T-helper 1 cell treated with Interleukin-12 subunit alpha and Interleukin-12 subunit beta and Interleukin-4 antibody, amounts not matched to agents 30 μg/mL and 1 μg/mL, for 36 hours (primary cell): ENCODE data around the gene ARHGEF11.

Experiments used
- H3K27ac Mint-ChIP-seq: one replicate; pipeline ENCODE4 v1.8.0; 2021; ENCODE audit warnings: mild to moderate bottlenecking, mixed read lengths
- H3K27me3 Mint-ChIP-seq: one replicate; pipeline ENCODE4 v1.8.0; 2021; ENCODE audit warnings: low read depth, mixed read lengths
- H3K36me3 Mint-ChIP-seq: one replicate; pipeline ENCODE4 v1.8.0; 2021; ENCODE audit warnings: low read depth, mixed read lengths
- H3K4me1 Mint-ChIP-seq: one replicate; pipeline ENCODE4 v1.8.0; 2021; ENCODE audit warnings: low read depth, mixed read lengths
- H3K4me3 Mint-ChIP-seq: one replicate; pipeline ENCODE4 v1.8.0; 2021; ENCODE audit warnings: mild to moderate bottlenecking, moderate library complexity, mixed read lengths
- H3K9me3 Mint-ChIP-seq: one replicate; pipeline ENCODE4 v1.8.0; 2021; ENCODE audit warnings: mixed read lengths

ARHGEF11 gene

DNA sequence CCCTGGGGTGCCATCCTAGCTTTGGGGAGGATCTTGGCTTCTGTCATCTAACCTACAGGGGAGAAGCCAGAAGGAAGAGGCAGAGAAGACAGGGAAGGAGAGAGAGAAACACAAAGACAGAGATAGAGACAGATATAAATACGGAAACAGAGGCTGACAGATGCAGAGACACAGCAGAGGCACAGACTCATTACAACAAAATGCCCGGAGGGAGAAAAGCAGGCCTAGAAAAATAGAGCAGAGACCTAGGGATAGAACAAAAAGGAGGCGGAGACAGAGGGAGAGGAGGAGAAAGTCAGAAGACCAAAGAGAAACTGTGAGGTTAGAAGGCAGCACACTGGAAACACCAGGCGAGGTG is 150.1 kb downstream of the ARHGEF11 start:
- Mint-ChIP-seq H3K27ac (no peak overlapping the region), H3K9me3 (no peaks in the 10 kb centered on the region), H3K4me1 (peaks cover 11% of the 10 kb centered on the region), H3K27me3 (peaks cover 53% of the 10 kb centered on the region), H3K36me3 (no peaks in the 10 kb centered on the region), H3K4me3 (no peak overlapping the region)

DNA sequence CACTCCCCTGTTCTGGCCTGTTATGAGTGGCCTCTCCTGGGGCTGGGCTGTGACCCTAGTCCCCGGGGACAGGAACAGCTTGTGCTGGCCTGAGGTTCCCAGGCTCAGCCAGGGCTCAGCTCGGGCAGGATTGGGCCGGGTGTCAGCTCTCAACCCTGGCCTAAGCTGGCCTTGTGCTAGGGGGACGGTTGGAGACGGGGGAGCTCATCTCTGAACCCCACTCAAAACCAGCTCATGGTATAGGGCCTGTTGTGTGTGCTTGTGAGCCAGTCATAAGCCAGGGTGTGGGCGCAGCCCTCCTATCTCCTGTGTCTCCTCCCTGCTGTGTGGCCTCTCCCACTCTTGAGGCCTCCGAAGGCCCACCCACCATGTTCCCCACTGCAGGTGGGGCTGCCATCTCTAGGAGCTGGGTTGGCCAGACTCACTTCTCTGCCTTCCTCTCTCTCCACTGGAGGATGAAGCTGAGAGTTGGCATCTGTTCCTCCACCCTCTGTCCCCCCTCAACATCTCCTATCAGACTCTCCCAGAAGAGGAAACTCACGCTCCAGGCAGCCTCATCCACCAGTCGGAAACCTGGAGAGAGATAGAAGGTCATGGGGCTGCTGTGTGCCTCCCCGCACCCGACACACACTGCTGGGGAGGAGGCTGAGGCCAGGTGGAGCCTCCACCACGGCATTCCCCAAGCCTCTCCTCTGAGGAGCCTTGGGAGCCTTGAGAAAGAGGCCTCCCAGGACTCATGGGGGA is 150.7 kb downstream of the ARHGEF11 start:
- H3K9me3 Mint-ChIP-seq = no peaks in the 10 kb centered on the region
- no peaks in the 10 kb centered on the region for H3K36me3 Mint-ChIP-seq
- peaks cover 58% of the 10 kb centered on the region for H3K27me3 Mint-ChIP-seq
- H3K4me3 Mint-ChIP-seq = no peak overlapping the region
- peaks cover 14% of the 10 kb centered on the region for H3K4me1 Mint-ChIP-seq
- H3K27ac Mint-ChIP-seq = no peak overlapping the region

DNA sequence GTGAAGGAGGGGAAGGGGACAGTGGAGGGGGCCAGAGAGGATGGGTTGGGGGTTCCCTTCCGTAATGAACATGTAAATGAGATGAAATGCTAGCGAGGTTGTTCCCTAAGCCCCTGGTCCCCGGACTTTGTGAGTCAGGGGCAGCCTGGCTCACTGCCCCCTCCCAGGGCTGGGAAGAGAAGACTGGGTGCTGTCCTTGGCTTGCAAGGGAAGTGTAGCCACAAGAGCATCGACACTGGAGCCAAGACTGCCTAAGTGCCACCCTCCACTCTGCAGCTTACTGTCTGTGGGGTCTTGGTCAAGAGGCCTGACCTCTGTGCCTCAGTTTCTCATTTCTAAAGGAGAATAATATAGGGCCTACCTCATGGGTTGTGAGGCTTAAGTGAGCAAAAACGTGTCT is 151.5 kb downstream of the ARHGEF11 start:
- H3K27ac Mint-ChIP-seq = no peak overlapping the region
- H3K9me3 Mint-ChIP-seq = no peaks in the 10 kb centered on the region
- H3K4me1 Mint-ChIP-seq = peaks cover 14% of the 10 kb centered on the region
- no peaks in the 10 kb centered on the region for H3K36me3 Mint-ChIP-seq
- peaks cover 60% of the 10 kb centered on the region for H3K27me3 Mint-ChIP-seq
- H3K4me3 Mint-ChIP-seq = no peak overlapping the region

DNA sequence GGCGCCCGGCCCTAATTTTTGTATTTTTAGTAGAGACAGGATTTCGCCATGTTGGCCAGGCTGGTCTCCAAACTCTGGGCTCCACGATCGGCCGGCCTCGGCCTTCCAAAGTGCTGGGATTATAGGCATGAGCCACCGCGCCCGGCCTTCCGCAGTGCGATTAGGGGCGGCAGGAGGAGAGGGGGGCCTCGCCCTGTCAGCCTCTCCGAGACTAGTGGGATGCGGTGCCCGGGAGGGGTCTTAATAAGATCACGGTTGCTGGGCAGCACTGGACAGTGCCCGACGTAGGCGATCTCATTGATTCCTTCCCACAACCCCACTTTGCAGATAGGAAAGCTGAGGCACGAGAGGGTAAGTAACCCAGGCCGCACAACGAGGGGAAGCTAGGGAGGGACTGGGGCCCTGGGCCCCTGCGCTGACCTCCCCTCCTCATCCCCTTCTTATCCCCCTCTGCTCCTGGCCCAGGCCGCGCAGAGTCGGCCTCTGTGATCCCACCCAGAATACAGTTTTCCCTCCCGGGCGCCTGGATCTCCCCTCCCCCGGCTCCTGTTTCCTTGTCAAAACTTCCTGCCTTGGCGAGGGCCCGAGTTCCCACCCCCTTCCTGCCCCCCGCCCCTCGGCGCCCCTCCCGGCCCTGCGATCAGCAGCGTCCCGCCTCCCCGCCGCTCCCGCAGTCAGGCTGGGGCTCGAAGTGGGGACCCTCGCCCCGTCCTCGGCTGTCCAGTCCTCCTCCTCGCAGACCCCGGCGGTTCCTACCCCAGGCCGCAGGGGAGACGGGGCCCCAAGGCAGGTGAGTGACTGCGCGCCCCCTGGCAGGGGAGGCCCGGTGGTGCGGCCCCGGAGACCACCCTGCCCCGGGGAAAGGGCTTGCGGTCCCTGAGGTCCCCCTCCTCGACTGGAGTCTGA is 152.2 kb downstream of the ARHGEF11 start, which contains the start of gene PEAR1:
PEAR1 (plus strand) TSS at position 671 of the 906 bp plus-strand sequence. CDS start 10,209 bp downstream, outside the sequence.
- Mint-ChIP-seq H3K4me3 (peak within 1 kb of the TSS; percentile 68), H3K27ac (no peak within 1 kb of the TSS), H3K4me1 (peaks cover 10% of the 10 kb centered on the region), H3K9me3 (no peaks in the 10 kb centered on the region), H3K36me3 (no peaks in the 10 kb centered on the region), H3K27me3 (peaks cover 58% of the 10 kb centered on the region)

DNA sequence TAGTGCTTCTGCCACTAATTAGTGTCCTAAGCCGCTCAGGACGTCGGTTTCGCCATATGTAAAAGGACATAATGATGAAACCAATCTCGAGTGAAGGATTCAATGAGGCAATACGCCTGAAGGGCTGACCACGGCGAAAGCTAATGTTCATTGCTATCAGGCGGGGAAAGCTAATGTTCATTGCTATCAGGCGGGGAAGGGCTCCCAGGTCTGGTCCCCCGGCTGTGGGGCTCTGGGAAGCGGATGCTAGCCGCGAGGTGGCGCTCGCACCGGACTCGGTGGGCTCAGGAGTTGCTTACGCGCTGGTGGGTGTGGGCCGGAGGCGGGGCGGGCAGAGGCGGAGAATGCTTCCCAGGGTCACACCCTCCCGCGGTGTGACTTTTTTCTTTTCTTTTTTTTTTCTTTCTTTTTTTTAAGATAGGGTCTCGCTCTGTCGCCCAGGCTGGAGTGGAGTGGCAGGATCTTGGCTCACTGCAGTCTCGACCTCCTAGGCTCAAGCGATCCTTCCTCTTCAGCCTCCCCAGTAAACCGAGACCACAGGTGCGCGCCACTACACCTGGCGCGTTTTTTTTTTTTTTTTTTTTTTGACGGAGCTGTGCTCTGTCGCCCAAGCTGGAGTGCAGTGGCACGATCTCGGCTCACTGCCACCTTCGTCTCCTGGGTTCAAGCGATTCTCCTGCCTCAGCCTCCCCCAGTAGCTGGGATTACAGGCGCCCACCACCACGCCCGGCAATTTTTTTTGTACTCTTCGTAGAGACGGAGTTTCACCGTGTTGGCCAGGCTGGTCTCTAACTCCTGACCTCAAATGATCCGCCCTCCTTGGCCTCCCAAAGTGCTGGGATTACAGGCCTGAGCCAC is 153.1 kb downstream of the ARHGEF11 start:
- Mint-ChIP-seq H3K27me3 (peaks cover 57% of the 10 kb centered on the region), H3K36me3 (no peaks in the 10 kb centered on the region), H3K27ac (no peak overlapping the region), H3K4me3 (peak overlapping the region; percentile 68), H3K4me1 (peaks cover 6% of the 10 kb centered on the region), H3K9me3 (no peaks in the 10 kb centered on the region)

DNA sequence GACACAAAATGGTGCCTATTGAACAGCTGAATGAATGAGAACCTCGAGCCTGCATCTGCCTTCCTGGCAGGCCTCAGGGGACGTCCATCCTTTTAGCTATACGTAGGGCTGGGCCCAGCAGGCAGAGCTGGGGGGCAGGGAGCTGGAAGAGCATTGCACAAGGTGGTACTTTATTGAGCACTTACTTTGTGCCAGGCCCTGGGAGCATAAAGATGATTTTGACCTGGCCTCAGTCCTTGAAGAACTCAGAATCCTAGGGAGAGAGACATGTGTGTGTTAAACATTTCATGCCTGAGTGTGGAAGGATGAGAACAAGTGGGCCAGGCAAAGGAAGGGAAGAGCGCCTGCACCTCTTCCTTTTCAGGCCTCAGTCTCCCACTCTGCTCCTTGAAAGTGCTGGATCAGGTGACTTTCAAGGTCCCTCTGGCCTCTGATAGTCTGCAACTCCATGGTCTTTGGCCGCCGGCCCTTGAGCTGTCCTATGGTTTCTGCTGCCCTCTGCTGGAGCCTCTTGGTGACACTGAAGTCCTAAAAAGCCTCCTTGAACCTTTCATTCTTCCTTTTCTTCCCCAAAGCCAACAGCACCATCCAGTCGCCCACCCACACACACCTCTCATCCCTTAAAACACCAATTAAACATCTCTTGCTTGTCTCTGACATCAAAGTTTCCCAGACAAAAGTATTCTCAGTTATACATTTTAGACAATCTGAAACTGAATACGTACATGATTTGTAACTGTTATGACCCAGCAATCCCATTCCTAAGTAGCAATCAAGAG is 155.6 kb downstream of the ARHGEF11 start:
- Mint-ChIP-seq H3K27me3 (peaks cover 58% of the 10 kb centered on the region), H3K4me3 (no peak overlapping the region), H3K9me3 (no peaks in the 10 kb centered on the region), H3K36me3 (no peaks in the 10 kb centered on the region), H3K27ac (no peak overlapping the region), H3K4me1 (peaks cover 6% of the 10 kb centered on the region)

DNA sequence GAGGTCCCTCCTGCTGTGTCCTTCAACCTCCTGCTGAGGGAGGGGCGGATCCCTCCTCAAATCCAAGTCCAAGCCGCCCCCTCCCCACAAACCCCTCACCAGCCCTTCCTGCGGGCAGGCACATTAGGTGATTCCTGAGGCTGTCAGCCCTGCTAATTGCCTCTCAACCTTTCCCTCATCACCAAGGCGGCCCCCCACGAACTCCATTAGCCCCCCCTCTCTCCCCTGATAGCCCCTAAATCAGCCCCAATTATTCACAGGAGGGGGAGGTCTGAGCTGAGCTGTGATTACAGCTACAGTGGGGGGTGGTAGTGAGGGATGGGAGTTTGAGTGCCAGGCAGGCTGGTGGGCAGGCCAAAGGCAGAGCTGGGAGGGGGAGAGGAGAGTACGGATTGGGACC is 157.8 kb downstream of the ARHGEF11 start:
- H3K36me3 Mint-ChIP-seq = no peaks in the 10 kb centered on the region
- H3K27me3 Mint-ChIP-seq = peaks cover 48% of the 10 kb centered on the region
- no peak overlapping the region for H3K4me3 Mint-ChIP-seq
- H3K27ac Mint-ChIP-seq = no peak overlapping the region
- no peaks in the 10 kb centered on the region for H3K9me3 Mint-ChIP-seq
- H3K4me1 Mint-ChIP-seq = peaks cover 6% of the 10 kb centered on the region

DNA sequence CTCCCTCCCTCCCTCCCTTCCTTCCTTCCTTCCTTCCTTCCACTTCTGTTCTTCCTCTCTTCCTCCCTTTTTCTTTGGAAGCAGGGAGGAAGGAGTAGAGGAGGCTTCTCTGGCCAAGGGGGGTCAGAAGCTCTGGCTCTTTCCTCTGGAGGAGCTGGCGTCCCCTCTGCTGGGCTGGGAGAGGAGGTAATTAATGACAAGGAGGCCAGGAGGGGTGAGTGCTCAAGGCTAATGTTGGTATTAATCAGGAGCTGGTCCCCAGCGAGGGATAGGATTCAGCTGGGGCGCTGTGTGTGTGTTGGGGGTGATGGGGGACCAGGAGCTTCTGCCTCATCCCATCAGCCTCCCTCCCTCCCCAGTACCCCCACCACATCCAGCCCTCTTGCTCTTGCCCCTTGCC is 158.2 kb downstream of the ARHGEF11 start:
- Mint-ChIP-seq H3K36me3 (no peaks in the 10 kb centered on the region), H3K4me3 (no peak overlapping the region), H3K4me1 (peaks cover 6% of the 10 kb centered on the region), H3K9me3 (no peaks in the 10 kb centered on the region), H3K27ac (no peak overlapping the region), H3K27me3 (peaks cover 45% of the 10 kb centered on the region)

DNA sequence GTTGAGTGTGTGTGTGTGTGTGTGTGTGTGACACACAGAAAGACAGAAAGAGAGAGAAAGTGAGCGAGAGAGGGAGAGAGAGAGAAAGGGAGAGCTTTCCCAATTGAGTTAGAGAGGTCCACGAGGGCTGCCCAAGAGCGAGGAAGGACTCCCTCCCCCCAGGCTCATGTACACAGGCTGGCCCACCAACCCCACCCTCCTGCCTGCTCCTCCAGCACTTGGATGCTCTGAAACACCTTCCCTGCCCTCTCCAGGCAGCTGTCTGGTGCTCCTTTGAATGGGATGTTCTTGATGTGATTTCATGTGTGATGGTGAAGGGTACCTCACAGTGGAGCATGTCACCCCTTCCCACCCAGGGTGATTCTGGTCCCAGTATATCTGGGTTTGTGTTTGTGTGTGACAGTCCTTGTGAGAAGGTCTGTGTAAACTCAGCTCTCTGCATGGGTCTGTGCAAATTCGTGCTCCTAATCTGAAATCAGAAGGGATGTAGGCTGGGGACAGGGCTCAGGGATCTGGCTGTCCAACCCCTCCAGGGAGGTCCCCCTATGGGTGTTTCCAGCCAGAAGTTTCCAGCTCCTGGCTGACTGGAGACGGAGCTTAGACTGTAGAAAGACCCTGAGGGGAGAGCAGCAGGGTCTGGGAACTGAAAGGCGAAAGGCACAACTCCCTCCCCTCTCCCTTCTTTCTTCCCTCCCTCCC is 158.8 kb downstream of the ARHGEF11 start:
- Mint-ChIP-seq H3K27ac (no peak overlapping the region), H3K36me3 (no peaks in the 10 kb centered on the region), H3K4me3 (no peak overlapping the region), H3K27me3 (peaks cover 39% of the 10 kb centered on the region), H3K4me1 (peaks cover 4% of the 10 kb centered on the region), H3K9me3 (no peaks in the 10 kb centered on the region)

DNA sequence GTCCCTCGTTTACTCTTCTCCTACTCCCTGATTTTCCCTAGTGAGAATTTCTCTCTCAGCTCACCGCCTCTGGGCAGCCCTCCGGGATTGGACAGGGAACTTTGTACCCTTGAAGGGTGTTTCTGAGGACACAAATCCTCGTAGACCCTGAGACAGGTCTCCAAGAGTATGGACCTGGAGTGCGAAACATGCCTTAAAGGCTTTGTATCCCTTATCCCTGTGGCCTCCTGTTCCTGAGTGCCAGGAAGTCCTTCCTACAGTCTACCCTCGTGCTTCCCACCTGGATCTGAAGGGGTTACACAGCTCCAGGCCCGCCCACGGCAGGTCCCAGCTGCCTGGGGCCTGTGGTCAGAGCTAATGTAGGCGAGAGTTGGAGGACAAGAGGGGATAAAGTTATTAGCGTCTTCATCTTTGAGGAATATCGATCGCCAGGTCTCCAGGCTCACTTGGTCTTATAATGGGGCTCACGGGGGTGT is 159.6 kb downstream of the ARHGEF11 start:
- Mint-ChIP-seq H3K27ac (no peak overlapping the region), H3K9me3 (no peaks in the 10 kb centered on the region), H3K4me1 (peaks cover 3% of the 10 kb centered on the region), H3K27me3 (peaks cover 31% of the 10 kb centered on the region), H3K4me3 (no peak overlapping the region), H3K36me3 (no peaks in the 10 kb centered on the region)

DNA sequence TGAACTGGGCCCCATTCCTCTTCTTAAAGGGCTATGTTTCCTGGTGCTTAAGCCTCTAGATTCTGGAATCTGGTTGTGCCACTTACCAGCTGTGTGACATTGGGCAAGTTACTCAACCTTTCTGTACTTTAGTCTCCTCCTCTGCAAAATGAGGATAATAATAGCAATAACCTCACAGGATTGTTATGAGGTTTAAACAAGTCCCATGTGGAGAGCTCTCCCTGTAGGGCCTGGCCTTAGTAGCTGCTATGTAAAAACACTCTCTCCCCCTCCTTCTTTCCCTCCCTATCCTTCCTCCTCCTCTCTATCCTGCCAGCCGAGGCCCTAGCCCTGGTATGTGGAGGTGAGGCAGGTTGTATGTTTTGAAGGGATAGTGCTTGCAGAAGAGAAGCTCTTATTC is 160.2 kb downstream of the ARHGEF11 start:
- Mint-ChIP-seq H3K27me3 (peaks cover 26% of the 10 kb centered on the region), H3K36me3 (no peaks in the 10 kb centered on the region), H3K4me1 (peaks cover 3% of the 10 kb centered on the region), H3K27ac (no peak overlapping the region), H3K9me3 (no peaks in the 10 kb centered on the region), H3K4me3 (no peak overlapping the region)
